HG02943 (cell line): ENCODE results near the gene STAT1.
"Not testable (repeated sequence)": the region's sequence is repeated elsewhere in the genome, so short reads cannot be mapped to it uniquely, and the experiment has no call there.

Experiments used
- ATAC-seq: cut with Tn5 transposase; IDR thresholded peaks from one replicate; pipeline ENCODE4 v1.9.1; 2021; ENCODE audit warnings: mild to moderate bottlenecking, low read depth, moderate library complexity; ENCODE audit not compliant: unreplicated experiment

Gene STAT1

GRCh38 chr2:190965580-190966222 is 48.3 kb downstream of the STAT1 start:
- ATAC-seq: no peak

- no peak for ATAC-seq
Observed at GRCh38 chr2:190964170-190964795, 49.7 kb downstream of the STAT1 start.

- no peak for ATAC-seq
Observed at GRCh38 chr2:190963088-190963487, 50.9 kb downstream of the STAT1 start.

- no peak for ATAC-seq
Observed at GRCh38 chr2:190961918-190962487, 52.0 kb downstream of the STAT1 start.

- ATAC-seq: not testable (repeated sequence)
Observed at GRCh38 chr2:190961117-190961516, 52.9 kb downstream of the STAT1 start.

GRCh38 chr2:190959911-190960788 is 53.8 kb downstream of the STAT1 start:
- no peak for ATAC-seq

- no peak for ATAC-seq
Observed at GRCh38 chr2:190953257-190953656, 60.7 kb downstream of the STAT1 start.

GRCh38 chr2:190950566-190950991 is 63.4 kb downstream of the STAT1 start:
- ATAC-seq: no peak

- ATAC-seq: no peak
Observed at GRCh38 chr2:190948671-190949070, 65.3 kb downstream of the STAT1 start.

- ATAC-seq: peak; percentile 69
Observed at GRCh38 chr2:190947711-190948251, 66.2 kb downstream of the STAT1 start.

GRCh38 chr2:190947141-190947540 is 66.8 kb downstream of the STAT1 start:
- no peak for ATAC-seq

GRCh38 chr2:190943706-190944105 is 70.3 kb downstream of the STAT1 start:
- no peak for ATAC-seq

- no peak for ATAC-seq
Observed at GRCh38 chr2:190942697-190943096, 71.3 kb downstream of the STAT1 start.

- ATAC-seq: no peak
Observed at GRCh38 chr2:190941571-190941970, 72.4 kb downstream of the STAT1 start.

GRCh38 chr2:190940454-190940853 is 73.5 kb downstream of the STAT1 start:
- no peak for ATAC-seq

GRCh38 chr2:190938771-190939335 is 75.1 kb downstream of the STAT1 start:
- ATAC-seq: no peak

GRCh38 chr2:190935054-190935453 is 78.9 kb downstream of the STAT1 start:
- no peak for ATAC-seq

- ATAC-seq: no peak
Observed at GRCh38 chr2:190933361-190933760, 80.6 kb downstream of the STAT1 start.

- ATAC-seq: no peak
Observed at GRCh38 chr2:190932514-190932913, 81.5 kb downstream of the STAT1 start.

GRCh38 chr2:190930411-190930810 is 83.6 kb downstream of the STAT1 start:
- no peak for ATAC-seq
